ENCODE results near the gene GRIA4.
"Not testable (repeated sequence)": the region's sequence is repeated elsewhere in the genome, so short reads cannot be mapped to it uniquely, and the experiment has no call there.

The GRIA4 gene

DNA sequence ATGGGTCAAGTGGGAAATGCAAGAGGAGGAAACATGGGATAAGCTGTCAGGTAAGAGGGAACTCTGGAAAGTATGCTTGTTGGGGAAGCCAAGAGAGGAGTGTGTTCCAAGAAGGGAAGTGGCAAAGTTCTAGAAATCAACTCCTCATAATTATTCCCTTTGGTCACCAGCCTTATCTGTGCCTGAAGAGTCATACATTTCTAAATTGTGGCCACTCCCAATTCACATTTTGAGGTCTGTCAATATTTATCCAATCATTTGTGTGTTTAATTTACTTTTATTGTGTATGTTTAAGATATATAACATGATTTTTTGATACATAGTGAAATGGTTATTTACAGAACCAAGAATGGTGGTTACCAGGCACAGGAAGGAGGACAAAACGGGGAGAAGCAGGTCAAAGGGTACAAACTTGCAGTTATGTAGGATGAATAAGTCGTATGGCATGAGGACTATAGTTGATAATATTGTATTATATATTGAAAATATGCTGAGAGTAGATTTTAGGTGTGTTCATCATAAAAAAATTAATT, 131.7 kb downstream of the GRIA4 start:
- DNase-seq (ENCODE audit: low read depth in 1 of 2, low spot score in 1 of 2): no peak
- no peak for TF ChIP-seq JUND (IDR thresholded peaks at IDR 0.05; ENCODE audit: low read depth)
- in situ Hi-C loops (cut with HindIII; ENCODE audit: low pct_unique_long_range_greater_than_20kb, low sequenced_read_pairs): no loop called here

DNA sequence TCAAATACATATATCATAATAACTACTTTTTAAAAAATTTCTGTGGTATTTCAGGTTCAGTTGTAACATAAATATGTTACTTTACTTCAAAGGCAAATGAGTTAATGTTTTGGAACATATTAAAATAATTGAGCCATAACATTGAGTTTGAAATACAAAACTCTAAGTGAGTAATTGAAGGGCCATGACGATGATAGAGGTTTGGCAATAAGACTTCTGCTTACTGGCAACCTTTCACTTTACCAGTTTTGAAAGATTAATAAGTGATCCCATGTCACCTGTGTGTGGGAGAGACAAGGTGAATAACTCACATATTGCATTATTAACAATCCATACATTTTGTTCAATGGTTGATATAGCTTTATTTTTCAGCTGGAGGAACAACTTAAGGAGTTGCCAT, 144.4 kb downstream of the GRIA4 start:
- in situ Hi-C loops (cut with HindIII; ENCODE audit: low pct_unique_long_range_greater_than_20kb, low sequenced_read_pairs): no loop called here
- no peak for DNase-seq (ENCODE audit: low read depth in 1 of 2, low spot score in 1 of 2)
- no peak for TF ChIP-seq JUND (IDR thresholded peaks at IDR 0.05; ENCODE audit: low read depth)

DNA sequence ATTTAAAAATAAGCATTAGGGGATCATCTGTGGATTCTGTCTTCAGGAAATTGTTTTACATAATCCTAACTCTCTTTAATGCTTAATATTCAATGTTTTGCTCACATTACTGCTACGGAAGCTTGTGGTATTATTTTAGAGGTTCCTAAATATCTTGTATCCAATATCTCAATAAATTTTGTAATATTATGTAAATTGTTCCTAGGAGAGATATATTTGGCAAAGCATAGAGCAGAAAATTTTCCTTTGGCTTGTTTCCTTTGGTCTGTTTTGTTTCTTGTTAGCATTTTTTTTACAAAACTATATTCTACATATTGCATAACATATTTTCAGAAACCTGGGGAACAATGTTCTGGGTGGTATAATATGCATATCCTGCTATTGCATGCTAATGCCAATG, 144.8 kb downstream of the GRIA4 start:
- no peak for TF ChIP-seq JUND (IDR thresholded peaks at IDR 0.05; ENCODE audit: low read depth)
- no peak for DNase-seq (ENCODE audit: low read depth in 1 of 2, low spot score in 1 of 2)
- in situ Hi-C loops (cut with HindIII; ENCODE audit: low pct_unique_long_range_greater_than_20kb, low sequenced_read_pairs): no loop called here

DNA sequence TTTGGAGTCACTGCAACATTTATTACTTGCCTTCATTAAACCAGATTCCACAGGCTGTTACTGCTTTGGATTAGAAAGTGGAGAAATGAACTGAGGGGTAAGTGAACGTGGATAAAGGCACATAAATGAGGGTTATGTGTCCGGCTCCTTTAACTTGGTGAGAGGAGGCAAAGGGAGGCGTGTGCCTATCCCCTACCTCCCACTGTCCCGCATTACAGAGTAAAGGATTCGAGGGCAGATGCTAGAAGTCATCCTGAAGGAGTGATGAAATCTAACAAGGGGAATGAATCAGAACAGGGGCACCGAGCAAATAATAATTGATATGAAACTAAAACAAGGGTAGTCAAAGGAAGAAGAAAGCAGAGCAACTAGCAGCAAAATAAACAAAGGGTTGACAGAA, 147.2 kb downstream of the GRIA4 start:
- DNase-seq (ENCODE audit: low read depth in 1 of 2, low spot score in 1 of 2): no peak

GRCh38 chr11:105763594-105763993, 153.7 kb downstream of the GRIA4 start:
- no peak for DNase-seq (ENCODE audit: low read depth in 1 of 2, low spot score in 1 of 2)
- in situ Hi-C loops (cut with HindIII; ENCODE audit: low pct_unique_long_range_greater_than_20kb, low sequenced_read_pairs): no loop called here
- no peak for TF ChIP-seq JUND (IDR thresholded peaks at IDR 0.05; ENCODE audit: low read depth)

More for the DNA sequence above, 147.2 kb downstream of the GRIA4 start:
- in situ Hi-C loops (cut with HindIII; ENCODE audit: low pct_unique_long_range_greater_than_20kb, low sequenced_read_pairs): no loop called here
- TF ChIP-seq JUND (IDR thresholded peaks at IDR 0.05; ENCODE audit: low read depth): no peak

- DNase-seq (ENCODE audit: low read depth in 1 of 2, low spot score in 1 of 2): no peak
- no peak for TF ChIP-seq JUND (IDR thresholded peaks at IDR 0.05; ENCODE audit: low read depth)
- in situ Hi-C loops (cut with HindIII; ENCODE audit: low pct_unique_long_range_greater_than_20kb, low sequenced_read_pairs): no loop called here
Observed at GRCh38 chr11:105767931-105768330, 158.1 kb downstream of the GRIA4 start.

GRCh38 chr11:105769627-105770026, 159.8 kb downstream of the GRIA4 start:
- in situ Hi-C loops (cut with HindIII; ENCODE audit: low pct_unique_long_range_greater_than_20kb, low sequenced_read_pairs): no loop called here
- no peak for DNase-seq (ENCODE audit: low read depth in 1 of 2, low spot score in 1 of 2)
- no peak for TF ChIP-seq JUND (IDR thresholded peaks at IDR 0.05; ENCODE audit: low read depth)

GRCh38 chr11:105773452-105773851, 163.6 kb downstream of the GRIA4 start:
- in situ Hi-C loops (cut with HindIII; ENCODE audit: low pct_unique_long_range_greater_than_20kb, low sequenced_read_pairs); DNase-seq (ENCODE audit: low read depth in 1 of 2, low spot score in 1 of 2): not testable (repeated sequence)

- in situ Hi-C loops (cut with HindIII; ENCODE audit: low pct_unique_long_range_greater_than_20kb, low sequenced_read_pairs): no loop called here
- DNase-seq (ENCODE audit: low read depth in 1 of 2, low spot score in 1 of 2): no peak
- no peak for TF ChIP-seq JUND (IDR thresholded peaks at IDR 0.05; ENCODE audit: low read depth)
Observed at GRCh38 chr11:105774899-105775298, 165.0 kb downstream of the GRIA4 start.

DNA sequence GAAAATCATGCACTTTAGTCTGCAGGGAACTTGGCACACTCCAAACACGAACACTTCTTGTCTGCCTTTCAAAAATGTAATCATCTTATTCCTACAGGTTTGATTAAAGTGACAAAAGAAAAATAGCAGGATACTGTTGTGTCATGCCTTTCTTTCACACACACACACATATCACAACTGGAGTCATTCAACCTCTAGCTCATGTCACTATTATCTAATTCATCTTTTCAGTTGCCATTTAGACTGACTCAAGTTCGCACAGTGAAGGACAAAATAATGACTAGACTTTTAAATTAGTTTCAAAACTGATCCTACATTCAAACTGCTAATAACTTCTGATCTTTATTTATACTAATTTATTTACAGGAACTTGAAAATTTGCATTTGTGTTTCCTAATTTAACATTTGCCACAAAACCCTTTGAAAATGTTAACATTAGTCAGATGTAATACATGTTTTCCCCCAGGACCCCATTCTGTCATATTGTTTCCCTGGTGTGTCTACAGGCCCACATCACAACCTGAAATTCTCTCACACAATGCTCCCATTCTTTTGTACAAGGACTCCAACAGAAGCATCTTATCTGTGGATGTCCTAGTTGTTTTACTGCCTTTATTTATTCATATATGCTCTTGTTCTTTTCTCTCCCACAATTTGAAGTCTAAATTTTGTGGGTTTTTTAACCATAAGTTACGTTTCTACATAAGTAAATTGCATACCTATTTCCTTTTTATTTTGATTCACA, 171.1 kb downstream of the GRIA4 start:
- in situ Hi-C loops (cut with HindIII; ENCODE audit: low pct_unique_long_range_greater_than_20kb, low sequenced_read_pairs): no loop called here
- no peak for TF ChIP-seq JUND (IDR thresholded peaks at IDR 0.05; ENCODE audit: low read depth)
- DNase-seq (ENCODE audit: low read depth in 1 of 2, low spot score in 1 of 2): no peak

DNA sequence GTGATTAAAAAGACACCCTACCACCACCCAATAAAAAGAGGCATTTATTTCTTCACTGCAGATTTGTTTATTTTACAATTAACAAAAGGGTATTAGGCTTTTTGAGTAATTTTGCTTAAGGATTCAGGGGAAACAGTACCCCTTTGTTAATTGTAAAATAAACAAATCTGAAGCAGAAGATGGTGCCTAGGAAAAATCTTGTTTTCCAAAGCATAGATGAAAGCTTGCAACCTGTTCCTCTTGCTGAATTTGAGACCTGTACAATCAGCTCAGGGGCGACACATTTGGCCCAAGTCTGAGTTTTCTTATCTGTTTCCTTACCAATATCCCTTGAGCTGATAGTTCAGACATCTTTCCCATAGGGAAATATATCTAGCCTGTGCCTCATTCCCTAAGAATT, 171.9 kb downstream of the GRIA4 start:
- TF ChIP-seq JUND (IDR thresholded peaks at IDR 0.05; ENCODE audit: low read depth): no peak
- in situ Hi-C loops (cut with HindIII; ENCODE audit: low pct_unique_long_range_greater_than_20kb, low sequenced_read_pairs): no loop called here

GRCh38 chr11:105783216-105783615, 173.3 kb downstream of the GRIA4 start:
- TF ChIP-seq JUND (IDR thresholded peaks at IDR 0.05; ENCODE audit: low read depth): no peak
- no peak for DNase-seq (ENCODE audit: low read depth in 1 of 2, low spot score in 1 of 2)
- in situ Hi-C loops (cut with HindIII; ENCODE audit: low pct_unique_long_range_greater_than_20kb, low sequenced_read_pairs): no loop called here

More for the DNA sequence above, 171.9 kb downstream of the GRIA4 start:
- no peak for DNase-seq (ENCODE audit: low read depth in 1 of 2, low spot score in 1 of 2)

- DNase-seq (ENCODE audit: low read depth in 1 of 2, low spot score in 1 of 2); in situ Hi-C loops (cut with HindIII; ENCODE audit: low pct_unique_long_range_greater_than_20kb, low sequenced_read_pairs): not testable (repeated sequence)
Observed at GRCh38 chr11:105785850-105786249, 176.0 kb downstream of the GRIA4 start.

DNA sequence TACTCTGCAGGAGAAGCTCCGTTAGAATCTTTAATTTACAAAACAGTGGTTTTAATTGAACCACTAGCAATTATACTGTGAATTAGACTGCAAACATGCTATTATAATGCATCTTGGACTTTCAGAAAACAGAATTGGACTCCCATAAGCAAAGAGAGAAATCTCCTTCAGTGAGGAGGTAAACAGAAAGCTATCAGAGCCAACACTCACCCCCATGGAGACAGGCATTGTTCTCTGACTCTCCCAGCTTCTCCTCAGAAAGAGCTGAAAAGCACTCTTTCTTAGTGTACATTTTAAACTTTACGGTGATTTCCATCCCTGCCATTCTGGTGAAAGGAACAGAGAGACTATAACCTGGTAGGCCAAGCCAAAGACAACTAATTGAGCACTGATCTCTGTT, 176.9 kb downstream of the GRIA4 start:
- DNase-seq (ENCODE audit: low read depth in 1 of 2, low spot score in 1 of 2): no peak
- in situ Hi-C loops (cut with HindIII; ENCODE audit: low pct_unique_long_range_greater_than_20kb, low sequenced_read_pairs): no loop called here

More for the DNA sequence above, 176.9 kb downstream of the GRIA4 start:
- TF ChIP-seq JUND (IDR thresholded peaks at IDR 0.05; ENCODE audit: low read depth): no peak

Measured in T47D (cell line).